PC-3 (cell line): Measurements from ENCODE around the gene TMEM225.

Source experiments
- CTCF ChIP-seq: fragments of 300-600 bp; sonication (generic); conservative IDR thresholded peaks from 2 replicates; pipeline ENCODE4 v1.5.1; 2017; ENCODE audit warnings: antibody characterized with exemption, low read depth, mild to moderate bottlenecking, low read length
- EZH2 ChIP-seq: fragments of 300-600 bp; sonication (generic); IDR thresholded peaks from one replicate; pipeline ENCODE4 v1.6.1; 2017; ENCODE audit warnings: antibody characterized with exemption, mild to moderate bottlenecking, low read length; ENCODE audit not compliant: unreplicated experiment
- EZH2phosphoT487 ChIP-seq: fragments of 300-600 bp; sonication (generic); IDR thresholded peaks from 2 replicates; pipeline ENCODE4 v1.6.1; 2018; ENCODE audit warnings: mild to moderate bottlenecking, antibody characterized with exemption, low read length, borderline replicate concordance

GRCh38 chr11:123904932-123905331 is 19.5 kb upstream of the TMEM225 start:
- no peak for TF ChIP-seq EZH2phosphoT487
- no peak for TF ChIP-seq EZH2
- no peak for TF ChIP-seq CTCF
